Measurements from ENCODE around the gene RNU1-2.
"Not testable (repeated sequence)": the region's sequence is repeated elsewhere in the genome, so short reads cannot be mapped to it uniquely, and the experiment has no call there.

The RNU1-2 gene

DNA sequence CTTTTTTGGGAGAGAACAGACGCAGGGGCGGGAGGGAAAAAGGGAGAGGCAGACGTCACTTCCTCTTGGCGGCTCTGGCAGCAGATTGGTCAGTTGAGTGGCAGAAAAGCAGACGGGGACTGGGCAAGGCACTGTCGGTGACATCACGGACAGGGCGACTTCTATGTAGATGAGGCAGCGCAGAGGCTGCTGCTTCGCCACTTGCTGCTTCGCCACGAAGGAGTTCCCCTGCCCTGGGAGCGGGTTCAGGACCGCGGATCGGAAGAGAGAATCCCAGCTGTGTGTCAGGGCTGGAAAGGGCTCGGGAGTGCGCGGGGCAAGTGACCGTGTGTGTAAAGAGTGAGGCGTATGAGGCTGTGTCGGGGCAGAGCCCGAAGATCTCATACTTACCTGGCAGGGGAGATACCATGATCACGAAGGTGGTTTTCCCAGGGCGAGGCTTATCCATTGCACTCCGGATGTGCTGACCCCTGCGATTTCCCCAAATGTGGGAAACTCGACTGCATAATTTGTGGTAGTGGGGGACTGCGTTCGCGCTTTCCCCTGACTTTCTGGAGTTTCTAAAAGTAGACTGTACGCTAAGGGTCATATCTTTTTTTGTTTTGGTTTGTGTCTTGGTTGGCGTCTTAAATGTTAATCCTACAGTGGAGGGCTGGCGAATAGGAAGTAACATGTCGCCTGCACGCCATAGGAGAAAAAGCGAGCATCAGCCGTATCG, at the start of gene RNU1-2:
RNU1-2 (plus strand) TSS at position 383 of the 718 bp plus-strand sequence.
- DNase-seq = peak; percentile 99

GRCh38 chr1:16856201-16856600, 39.6 kb upstream of the RNU1-2 start:
- not testable (repeated sequence) for DNase-seq

DNA sequence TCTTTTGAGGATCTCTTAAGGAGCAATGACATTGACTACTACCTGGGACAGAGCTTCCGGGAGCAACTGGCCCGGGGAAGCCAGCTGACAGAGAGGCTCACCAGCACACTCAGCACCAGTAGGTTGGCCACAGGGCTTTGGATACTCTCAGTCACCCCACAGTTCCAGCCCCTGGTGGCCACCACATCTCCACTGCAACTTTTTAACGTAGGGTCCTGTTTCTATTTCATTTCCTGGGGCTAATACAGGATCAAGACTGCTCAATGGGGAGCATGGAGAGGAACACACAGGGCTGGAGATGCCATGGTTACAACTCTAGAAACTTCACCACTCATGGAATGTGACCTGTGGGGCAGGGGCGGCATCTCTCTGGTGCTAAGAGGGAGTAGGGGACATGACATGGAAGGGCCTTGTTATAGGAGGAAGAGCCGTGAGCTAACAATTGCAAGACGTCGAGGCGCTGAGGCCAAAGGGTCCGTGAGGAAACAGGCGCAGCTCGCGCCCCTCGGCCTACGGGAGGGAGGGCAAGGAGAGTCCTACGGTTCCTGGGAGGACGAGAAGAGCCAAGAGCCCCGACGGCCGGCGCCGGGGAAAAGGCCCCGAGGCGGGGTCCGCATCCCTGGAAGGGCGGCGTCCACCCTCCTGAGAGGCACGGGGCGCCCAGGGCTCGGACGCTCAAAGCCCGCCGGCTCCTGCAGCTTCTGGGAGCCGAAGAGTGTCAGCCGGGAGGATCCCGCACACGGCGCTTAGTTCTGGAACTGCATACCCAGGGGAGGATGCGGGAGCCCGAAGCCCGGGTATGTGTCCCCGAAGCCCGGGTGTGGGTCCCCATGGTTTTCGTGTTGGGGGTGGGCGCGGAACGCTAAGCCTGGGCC, 36.4 kb upstream of the RNU1-2 start:
- DNase-seq = not testable (repeated sequence)

GRCh38 chr1:16860048-16860447, 35.7 kb upstream of the RNU1-2 start:
- not testable (repeated sequence) for DNase-seq

DNA sequence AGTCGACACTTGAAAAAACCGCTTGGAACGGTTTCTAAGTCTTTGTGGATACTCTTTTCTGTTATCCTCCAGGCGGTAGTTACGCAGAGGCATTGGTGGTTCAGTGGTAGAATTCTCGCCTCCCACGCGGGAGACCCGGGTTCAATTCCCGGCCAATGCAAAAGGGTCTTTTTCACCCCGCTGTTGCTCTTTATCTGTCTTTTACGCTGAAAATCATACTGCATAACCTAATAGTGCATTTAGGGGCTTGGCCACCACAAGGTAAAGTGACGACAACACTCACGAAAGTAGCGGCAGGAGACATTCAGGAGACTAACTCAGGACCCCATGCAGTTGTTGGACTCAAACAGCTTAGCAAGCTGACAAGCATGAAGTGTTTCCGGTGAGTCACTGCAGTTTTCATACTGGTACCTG, 33.9 kb upstream of the RNU1-2 start:
- not testable (repeated sequence) for DNase-seq

DNA sequence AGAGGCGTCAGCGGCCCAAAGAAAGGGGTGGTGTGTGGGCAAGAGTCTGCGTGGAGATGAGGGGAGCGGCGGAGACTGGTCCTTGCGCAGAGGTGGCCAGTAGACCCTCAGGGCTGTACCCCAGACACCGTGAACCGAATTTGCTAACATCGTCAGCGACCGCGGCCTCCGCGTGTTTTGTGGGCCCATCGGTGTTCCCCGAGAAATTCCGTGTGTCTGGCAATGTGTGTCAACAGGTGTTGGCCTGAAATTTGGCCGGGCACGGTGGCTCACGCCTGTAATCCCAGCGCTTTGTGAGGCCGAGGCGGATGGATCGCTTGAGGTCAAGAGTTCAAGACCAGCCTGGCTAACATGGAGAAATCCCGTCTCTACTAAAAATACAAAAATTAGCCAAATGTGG, 33.4 kb upstream of the RNU1-2 start:
- DNase-seq = not testable (repeated sequence)

- DNase-seq = not testable (repeated sequence)
Measured at GRCh38 chr1:16863024-16863423, 32.8 kb upstream of the RNU1-2 start.

- not testable (repeated sequence) for DNase-seq
Measured at GRCh38 chr1:16866926-16867707, 28.7 kb upstream of the RNU1-2 start.

DNA sequence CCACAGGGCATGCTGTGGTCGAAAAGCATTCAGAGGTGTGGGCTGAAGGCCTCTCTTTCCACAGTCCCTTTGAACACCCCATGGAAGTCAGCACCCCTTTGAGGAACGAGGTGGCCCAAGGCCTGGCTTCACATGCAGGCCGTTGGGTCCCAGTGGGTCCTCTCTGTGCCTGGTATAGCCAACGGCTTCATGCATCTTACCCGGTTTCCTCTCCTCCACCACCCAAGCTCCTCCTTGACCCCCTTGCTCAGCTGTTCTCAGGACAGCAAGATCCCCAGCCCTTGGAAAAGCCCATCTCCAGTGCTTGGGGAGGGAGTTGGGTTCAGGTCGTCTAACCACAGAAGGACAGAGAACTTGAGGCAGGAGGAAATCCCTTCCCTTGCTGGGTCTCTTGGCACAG, 27.0 kb upstream of the RNU1-2 start:
- DNase-seq = not testable (repeated sequence)

- not testable (repeated sequence) for DNase-seq
Measured at GRCh38 chr1:16869996-16870395, 25.8 kb upstream of the RNU1-2 start.

DNA sequence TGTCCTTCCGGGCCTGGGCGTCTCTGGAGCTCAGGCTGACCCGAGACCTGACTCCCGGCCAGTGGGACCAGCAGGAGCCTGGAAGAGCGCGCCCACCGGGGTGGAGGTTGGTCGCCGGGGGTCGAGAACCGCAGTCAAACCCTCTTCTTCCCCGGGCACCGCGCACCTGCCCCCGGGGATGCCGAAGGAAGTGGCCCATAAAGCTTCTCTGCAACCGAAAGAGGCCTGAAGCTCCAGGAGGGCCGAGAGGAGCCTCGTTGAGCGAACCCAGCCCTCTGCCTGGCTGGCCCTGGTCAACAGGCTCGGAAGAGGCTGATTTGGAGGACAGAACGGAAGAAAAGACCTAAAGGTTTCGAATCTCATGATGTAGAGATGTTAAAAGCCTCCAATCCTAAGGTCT, 24.6 kb upstream of the RNU1-2 start:
- not testable (repeated sequence) for DNase-seq

DNA sequence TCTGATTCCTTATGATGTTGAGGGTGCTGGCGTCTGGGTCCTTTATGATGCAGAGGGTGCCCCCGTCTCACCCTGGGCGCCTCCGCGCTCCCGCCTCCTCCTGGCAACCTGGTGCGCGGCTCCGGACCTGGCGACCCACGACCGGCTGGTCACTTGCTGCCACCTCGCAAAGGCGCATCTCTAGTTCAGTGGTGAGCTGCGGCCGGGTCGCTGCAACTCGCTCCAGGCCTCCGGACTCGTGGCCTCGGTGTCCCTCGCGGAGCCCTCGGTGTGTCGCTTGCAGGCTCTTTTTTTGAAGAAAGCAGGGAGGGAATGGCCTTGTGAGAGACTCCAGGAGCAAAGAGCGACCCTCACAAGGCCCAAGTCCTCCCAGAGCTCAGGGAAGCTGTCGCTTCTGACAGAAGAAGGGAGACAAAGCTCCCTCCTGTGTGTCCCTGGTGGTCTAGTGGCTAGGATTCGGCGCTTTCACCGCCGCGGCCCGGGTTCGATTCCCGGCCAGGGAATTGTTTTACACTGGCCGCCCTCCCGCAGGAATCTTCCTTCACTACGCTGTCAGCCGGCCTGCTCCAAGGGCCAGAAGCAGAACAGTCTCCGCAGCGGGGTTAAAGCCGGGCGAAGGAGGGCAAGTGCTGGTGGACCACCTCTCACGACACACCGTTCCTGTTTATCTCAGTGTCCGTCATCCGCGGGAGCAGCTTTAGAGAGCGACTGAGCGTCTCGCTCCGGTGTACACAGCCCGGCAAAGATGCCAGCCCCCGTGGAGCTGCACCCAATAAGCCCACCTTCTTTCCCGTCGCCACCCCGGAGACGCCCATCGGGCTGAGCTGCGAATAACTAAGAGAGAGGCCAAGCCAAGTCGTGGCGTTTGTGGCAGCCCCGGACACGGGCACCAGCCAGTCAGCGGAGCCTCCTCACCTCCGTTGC, 23.4 kb upstream of the RNU1-2 start:
- not testable (repeated sequence) for DNase-seq

DNA sequence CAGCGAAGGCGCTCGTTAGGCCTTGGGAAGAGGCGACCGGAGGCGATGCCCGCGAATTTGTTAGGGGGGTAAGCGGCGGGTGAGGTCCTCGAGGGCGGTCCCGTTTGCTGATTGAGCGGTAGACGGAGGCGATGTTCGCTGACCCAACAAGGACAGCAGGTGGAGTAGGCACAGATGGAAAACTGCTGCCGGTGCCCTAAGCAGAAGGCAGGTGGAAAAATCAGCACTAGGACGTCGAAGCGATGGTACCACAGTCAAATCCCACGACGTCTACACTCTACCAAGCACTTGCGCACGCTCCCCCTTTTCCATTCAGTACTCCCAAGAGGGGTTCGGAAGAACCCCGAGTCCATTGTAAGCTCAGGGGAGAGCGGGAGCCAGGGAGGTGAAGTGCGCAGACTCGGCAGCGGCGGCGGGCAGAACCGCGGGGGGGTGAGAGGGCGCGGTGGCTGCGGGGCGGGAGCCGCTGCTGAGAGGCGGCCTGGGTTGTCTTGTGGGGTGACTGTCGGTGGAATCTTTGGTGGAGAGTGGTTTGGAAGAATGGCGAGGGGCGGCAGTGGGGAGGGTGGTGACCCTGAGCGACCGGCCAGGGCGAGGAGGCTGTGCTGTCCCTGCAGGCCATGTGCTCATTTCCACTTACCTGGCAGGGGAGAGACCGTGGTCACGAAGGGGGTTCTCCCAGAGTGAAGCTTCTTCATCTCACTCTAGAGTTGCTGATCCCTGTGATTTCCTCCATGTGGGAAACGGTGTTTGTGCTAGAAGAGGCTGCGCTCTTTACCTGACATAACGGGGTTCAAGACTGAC, 22.5 kb upstream of the RNU1-2 start:
- not testable (repeated sequence) for DNase-seq

GRCh38 chr1:16874968-16875765, 20.6 kb upstream of the RNU1-2 start:
- DNase-seq = not testable (repeated sequence)

GRCh38 chr1:16881742-16882141, 14.0 kb upstream of the RNU1-2 start:
- not testable (repeated sequence) for DNase-seq

- DNase-seq = no peak
Measured at GRCh38 chr1:16882986-16883385, 12.8 kb upstream of the RNU1-2 start.

DNA sequence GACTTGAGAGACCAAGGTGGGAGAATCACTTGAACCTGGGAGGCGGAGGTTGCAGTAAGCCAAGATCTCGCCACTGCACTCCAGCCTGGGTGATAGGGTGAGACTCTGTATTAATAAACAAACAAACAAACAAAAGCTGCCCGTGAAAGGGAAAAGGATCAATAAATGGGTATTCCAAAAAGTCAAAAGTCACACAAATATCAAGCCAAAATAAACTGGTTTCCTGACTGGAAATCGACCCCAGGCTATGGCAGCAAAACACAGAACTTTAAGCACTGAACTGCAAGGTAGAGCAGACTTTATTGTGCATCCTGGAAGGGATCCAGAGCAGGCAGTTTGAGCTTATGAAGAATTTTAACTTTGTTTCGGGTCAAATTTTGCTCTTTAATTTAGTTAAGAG, 11.3 kb upstream of the RNU1-2 start:
- not testable (repeated sequence) for DNase-seq

DNA sequence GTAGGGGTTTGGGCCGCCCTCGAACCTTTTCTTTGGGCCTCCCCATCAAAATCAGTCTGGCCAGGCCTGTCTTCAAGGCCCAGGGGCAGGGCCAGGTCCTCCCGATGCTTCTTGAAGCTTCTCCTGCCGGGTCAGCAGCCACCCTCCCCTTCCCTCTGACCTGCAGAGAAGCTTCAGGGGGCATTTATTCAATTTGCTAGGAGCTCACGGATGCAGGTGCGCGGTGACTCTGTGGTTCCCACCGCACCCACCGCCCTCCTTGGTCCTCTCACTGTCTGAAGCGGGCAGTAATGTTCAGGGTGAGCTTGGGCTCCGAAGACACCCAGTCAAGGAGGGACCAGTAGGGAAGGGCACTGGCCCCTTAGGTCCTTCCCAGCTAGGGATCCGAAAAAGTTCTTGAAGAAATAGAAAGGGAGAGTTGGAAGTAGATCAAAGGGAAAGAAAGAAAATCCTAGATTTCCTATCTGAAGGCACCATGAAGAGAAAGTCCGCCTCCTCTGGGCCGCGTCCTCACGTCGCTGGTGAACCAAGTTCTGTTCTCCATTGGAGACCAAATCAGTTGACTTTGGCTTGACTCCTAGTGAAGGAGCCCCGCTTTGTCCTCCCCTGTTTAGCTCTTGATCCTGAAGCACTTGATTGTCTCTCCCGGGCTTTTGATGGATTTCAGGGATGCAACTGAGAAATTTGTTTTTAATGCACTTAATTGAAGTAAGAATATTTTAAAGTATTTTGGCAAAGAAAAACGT, 8.7 kb upstream of the RNU1-2 start:
- DNase-seq = no peak

Measured in SHP77 treated with DMSO at 0.1 percent for 48 hours (cell line).